OCI-LY3 (cell line): ENCODE results near the gene TNNT3.

Experiments
- H2AFZ ChIP-seq: fragments of 200-600, 300-600 bp; shearing (Covaris generic); 2 replicates; pipeline ENCODE4 v1.6.0; 2014; ENCODE audit warnings: antibody characterized with exemption, low read depth, low read length
- H3K27ac ChIP-seq: fragments of 200-600, 300-600 bp; sonication (generic); 2 replicates; pipeline ENCODE4 v1.5.1; 2014; ENCODE audit warnings: mild to moderate bottlenecking, low read length, moderate library complexity, mixed read lengths
- H3K27me3 ChIP-seq: fragments of 200-600, 300-600 bp; sonication (generic); 2 replicates; pipeline ENCODE4 v1.6.1; 2014; ENCODE audit warnings: low read depth, low read length, mixed read lengths
- H3K36me3 ChIP-seq: fragments of 200-600, 300-600 bp; sonication (generic); replicated peaks from 2 replicates; pipeline ENCODE3; 2014; ENCODE audit warnings: low read depth, low read length, mixed read lengths
- H3K4me1 ChIP-seq: fragments of 300-600, 200-600 bp; sonication (generic); 2 replicates; pipeline ENCODE4 v1.6.1; 2014; ENCODE audit warnings: low read length, mixed read lengths
- H3K4me2 ChIP-seq: fragments of 200-600, 300-600 bp; sonication (generic); 2 replicates; pipeline ENCODE4 v1.6.1; 2014; ENCODE audit warnings: low read length, mixed read lengths
- H3K4me3 ChIP-seq: fragments of 300-600, 200-600 bp; sonication (generic); 2 replicates; pipeline ENCODE4 v1.5.1; 2014; ENCODE audit warnings: antibody characterized with exemption, mild to moderate bottlenecking, low read length, moderate library complexity
- H3K79me2 ChIP-seq: fragments of 300-600, 200-600 bp; shearing (Covaris generic); 2 replicates; pipeline ENCODE4 v1.6.1; 2014; ENCODE audit warnings: mild to moderate bottlenecking, low read length, mixed read lengths
- H3K9ac ChIP-seq: fragments of 300-600, 200-600 bp; shearing (Covaris generic); 2 replicates; pipeline ENCODE4 v1.6.0; 2014; ENCODE audit warnings: mild to moderate bottlenecking, low read length, moderate library complexity
- H3K9me3 ChIP-seq: fragments of 200-600, 300-600 bp; shearing (Covaris generic); 2 replicates; pipeline ENCODE4 v1.6.1; 2014; ENCODE audit warnings: low read length, mixed read lengths; ENCODE audit not compliant: insufficient read depth
- H4K20me1 ChIP-seq: fragments of 200-600, 300-600 bp; sonication (generic); 2 replicates; pipeline ENCODE4 v1.6.1; 2016; ENCODE audit warnings: low read length, mixed read lengths; ENCODE audit not compliant: insufficient read depth
- EZH2phosphoT487 ChIP-seq: fragments of 200-600 bp; shearing (Covaris generic); IDR thresholded peaks from 2 replicates; pipeline ENCODE4 v1.6.1; 2018; ENCODE audit warnings: antibody characterized with exemption, mixed run types, low read depth
- TF ChIP-seq, protein P1 (sequence below): fragments of 200-600, 300-600 bp; sonication (generic); IDR thresholded peaks from 2 replicates; pipeline ENCODE4 v1.5.1; 2014; ENCODE audit warnings: antibody characterized with exemption, low read length, low read depth

Gene TNNT3

DNA sequence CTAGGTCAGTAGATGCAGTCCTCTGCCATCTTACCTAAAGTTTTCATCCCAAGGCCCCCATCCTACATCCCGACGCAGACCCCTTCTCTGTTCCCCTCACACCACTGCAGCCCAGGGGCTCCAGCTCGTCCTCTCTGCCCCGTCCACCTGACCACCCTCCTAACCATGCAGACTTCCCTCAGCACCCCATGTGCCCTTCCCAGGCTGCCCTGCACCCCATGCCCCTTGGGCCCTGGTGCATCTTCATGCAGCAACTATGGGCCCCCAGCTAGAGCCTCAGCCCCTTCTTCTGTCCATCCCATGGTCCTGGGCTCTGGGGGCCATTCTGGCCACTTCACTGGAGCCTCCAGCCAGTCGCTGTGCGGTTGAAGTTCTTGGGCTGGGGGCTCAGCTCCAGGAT lies 30.7 kb upstream of the TNNT3 start:
- no peak for TF ChIP-seq EZH2phosphoT487
- TF ChIP-seq, protein P1, sequence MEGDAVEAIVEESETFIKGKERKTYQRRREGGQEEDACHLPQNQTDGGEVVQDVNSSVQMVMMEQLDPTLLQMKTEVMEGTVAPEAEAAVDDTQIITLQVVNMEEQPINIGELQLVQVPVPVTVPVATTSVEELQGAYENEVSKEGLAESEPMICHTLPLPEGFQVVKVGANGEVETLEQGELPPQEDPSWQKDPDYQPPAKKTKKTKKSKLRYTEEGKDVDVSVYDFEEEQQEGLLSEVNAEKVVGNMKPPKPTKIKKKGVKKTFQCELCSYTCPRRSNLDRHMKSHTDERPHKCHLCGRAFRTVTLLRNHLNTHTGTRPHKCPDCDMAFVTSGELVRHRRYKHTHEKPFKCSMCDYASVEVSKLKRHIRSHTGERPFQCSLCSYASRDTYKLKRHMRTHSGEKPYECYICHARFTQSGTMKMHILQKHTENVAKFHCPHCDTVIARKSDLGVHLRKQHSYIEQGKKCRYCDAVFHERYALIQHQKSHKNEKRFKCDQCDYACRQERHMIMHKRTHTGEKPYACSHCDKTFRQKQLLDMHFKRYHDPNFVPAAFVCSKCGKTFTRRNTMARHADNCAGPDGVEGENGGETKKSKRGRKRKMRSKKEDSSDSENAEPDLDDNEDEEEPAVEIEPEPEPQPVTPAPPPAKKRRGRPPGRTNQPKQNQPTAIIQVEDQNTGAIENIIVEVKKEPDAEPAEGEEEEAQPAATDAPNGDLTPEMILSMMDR = no peak
- Histone ChIP-seq H3K9me3 (no peaks in the 10 kb centered on the region), H3K27ac (no peak overlapping the region), H3K79me2 (no peaks in the 10 kb centered on the region), H3K4me2 (no peak overlapping the region), H2AFZ (no peak overlapping the region), H3K36me3 (peaks cover 42% of the 10 kb centered on the region), H3K4me1 (no peaks in the 10 kb centered on the region), H3K4me3 (no peak overlapping the region), H3K9ac (no peak overlapping the region), H4K20me1 (peaks cover 55% of the 10 kb centered on the region), H3K27me3 (no peaks in the 10 kb centered on the region)

DNA sequence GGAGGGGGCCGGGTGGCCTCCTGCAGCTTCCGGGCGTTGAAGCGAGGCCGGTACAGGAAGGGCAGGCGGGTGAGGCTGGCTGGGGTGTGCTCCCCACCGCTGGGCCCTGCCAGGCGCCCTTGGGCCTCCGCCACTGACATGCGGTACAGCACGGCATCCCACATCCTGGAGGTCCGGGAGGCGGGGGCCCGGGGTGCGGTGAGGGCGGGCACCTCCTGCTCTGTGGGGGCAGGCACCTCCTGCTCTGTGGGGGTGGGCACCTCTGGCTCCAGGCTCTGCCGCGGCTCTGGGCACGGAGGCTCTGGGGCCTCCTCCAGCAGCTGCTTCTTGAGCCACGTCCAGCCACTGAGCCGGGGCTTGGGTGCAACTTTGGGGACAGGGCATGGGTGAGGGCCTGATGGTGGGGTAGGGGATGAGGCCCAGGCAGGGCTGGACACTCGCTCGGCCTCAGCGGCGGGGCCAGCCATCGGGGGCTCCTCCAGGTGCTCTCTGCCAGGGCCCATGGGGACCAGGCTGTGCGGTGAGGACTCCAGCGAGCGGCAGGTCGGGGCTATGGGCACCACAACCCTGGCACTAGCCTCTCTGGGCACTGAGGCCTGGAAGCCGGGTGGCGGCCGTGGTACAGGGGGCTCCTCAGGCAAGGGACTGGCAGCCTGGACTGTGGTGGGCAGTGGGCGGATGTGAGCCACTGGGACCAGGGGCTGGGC lies 30.1 kb upstream of the TNNT3 start:
- Histone ChIP-seq H4K20me1 (peaks cover 50% of the 10 kb centered on the region), H3K9me3 (no peaks in the 10 kb centered on the region), H3K27ac (no peak overlapping the region), H2AFZ (no peak overlapping the region), H3K4me1 (no peaks in the 10 kb centered on the region), H3K9ac (no peak overlapping the region), H3K27me3 (no peaks in the 10 kb centered on the region), H3K36me3 (peaks cover 36% of the 10 kb centered on the region), H3K4me3 (no peak overlapping the region), H3K4me2 (no peak overlapping the region), H3K79me2 (no peaks in the 10 kb centered on the region)
- TF ChIP-seq, protein P1 = no peak
- no peak for TF ChIP-seq EZH2phosphoT487

DNA sequence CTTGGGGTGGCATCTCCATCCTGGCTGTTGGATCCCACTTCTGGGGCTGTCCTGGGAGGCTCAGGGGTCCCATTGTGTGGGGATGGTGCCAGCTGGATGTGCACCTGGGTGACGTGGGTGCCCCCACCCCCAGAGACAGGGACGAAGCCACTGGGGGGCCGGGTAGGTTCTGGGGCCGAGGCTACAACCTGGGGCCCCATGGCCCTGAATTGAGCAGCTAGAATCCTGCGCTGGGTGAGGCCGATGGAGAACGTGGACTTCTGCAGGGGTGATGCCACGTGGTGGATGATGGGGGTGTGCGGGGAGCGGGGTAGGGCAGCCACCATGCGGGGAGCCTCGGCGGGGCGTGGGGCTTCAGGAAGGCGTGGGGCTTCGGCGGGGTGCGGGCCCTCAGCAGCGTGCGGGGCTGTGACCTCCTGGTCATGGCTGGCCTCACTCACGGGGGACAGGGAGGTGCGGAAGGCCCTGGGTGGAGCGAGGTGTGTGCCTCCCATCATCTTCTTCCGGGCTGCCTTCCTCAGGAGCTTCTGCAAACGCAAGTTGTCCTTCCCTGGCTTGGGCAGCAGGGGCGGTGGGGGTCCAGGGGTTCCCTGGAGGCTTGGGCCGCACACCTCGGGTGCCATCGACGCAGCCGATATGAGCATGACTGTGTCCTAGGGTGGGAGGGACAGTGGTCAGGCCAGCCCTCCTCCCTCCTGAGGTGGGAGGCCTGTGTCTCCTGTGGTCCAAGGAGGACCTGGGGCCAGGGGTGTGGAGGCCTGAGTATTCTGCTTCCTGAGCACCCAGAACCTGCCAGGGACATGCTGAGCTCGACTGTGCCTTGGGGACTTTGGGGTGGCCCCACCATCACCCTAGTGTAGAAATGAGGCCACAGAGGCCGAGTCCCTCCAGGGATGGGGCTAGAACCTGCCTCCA lies 29.3 kb upstream of the TNNT3 start:
- TF ChIP-seq, protein P1 = no peak
- no peak for TF ChIP-seq EZH2phosphoT487
- Histone ChIP-seq H3K4me1 (no peaks in the 10 kb centered on the region), H4K20me1 (peaks cover 41% of the 10 kb centered on the region), H3K27me3 (no peaks in the 10 kb centered on the region), H3K9me3 (no peaks in the 10 kb centered on the region), H3K79me2 (no peaks in the 10 kb centered on the region), H3K36me3 (peaks cover 28% of the 10 kb centered on the region), H3K4me2 (no peak overlapping the region), H3K4me3 (no peak overlapping the region), H3K9ac (no peak overlapping the region), H3K27ac (no peak overlapping the region), H2AFZ (no peak overlapping the region)
